Measurements from ENCODE around the gene MACROD1. TPM values are rescaled to one million over a fixed set of nuclear protein-coding genes. Genes with fewer than 3 reads are reported as not detected.

Gene MACROD1
- total RNA-seq, 1 donor from 2014 or later: 4.1 TPM

- H3K27me3 Mint-ChIP-seq (ENCODE audit: unreplicated experiment): peaks cover 9% of the 10 kb centered on the region
These were observed 91.7 kb downstream of the MACROD1 start for GRCh38 chr11:64074239-64074638.

GRCh38 chr11:64073542-64073941 lies 92.4 kb downstream of the MACROD1 start:
- no peak overlapping the region for H3K4me3 Mint-ChIP-seq (ENCODE audit: unreplicated experiment)
- no peak for DNase-seq (ENCODE audit: low spot score)
- H3K4me1 Mint-ChIP-seq (ENCODE audit: unreplicated experiment): no peaks in the 10 kb centered on the region
- H3K27ac Mint-ChIP-seq (ENCODE audit: unreplicated experiment): no peak overlapping the region
- TF ChIP-seq CTCF (IDR thresholded peaks at IDR 0.05; ENCODE audit: unreplicated experiment): no peak
- no peaks in the 10 kb centered on the region for H3K36me3 Mint-ChIP-seq (ENCODE audit: low read depth, unreplicated experiment)
- H3K27me3 Mint-ChIP-seq (ENCODE audit: unreplicated experiment): peaks cover 11% of the 10 kb centered on the region
- H3K9me3 Mint-ChIP-seq (ENCODE audit: unreplicated experiment): no peaks in the 10 kb centered on the region

More at GRCh38 chr11:64074239-64074638, 91.7 kb downstream of the MACROD1 start:
- no peak overlapping the region for H3K27ac Mint-ChIP-seq (ENCODE audit: unreplicated experiment)
- no peak for DNase-seq (ENCODE audit: low spot score)
- no peak overlapping the region for H3K4me3 Mint-ChIP-seq (ENCODE audit: unreplicated experiment)
- H3K4me1 Mint-ChIP-seq (ENCODE audit: unreplicated experiment): no peaks in the 10 kb centered on the region
- TF ChIP-seq CTCF (IDR thresholded peaks at IDR 0.05; ENCODE audit: unreplicated experiment): no peak
- H3K36me3 Mint-ChIP-seq (ENCODE audit: low read depth, unreplicated experiment): no peaks in the 10 kb centered on the region
- no peaks in the 10 kb centered on the region for H3K9me3 Mint-ChIP-seq (ENCODE audit: unreplicated experiment)

GRCh38 chr11:64072871-64073270 lies 93.0 kb downstream of the MACROD1 start:
- DNase-seq (ENCODE audit: low spot score): no peak
- H3K27me3 Mint-ChIP-seq (ENCODE audit: unreplicated experiment): peaks cover 11% of the 10 kb centered on the region
- H3K4me3 Mint-ChIP-seq (ENCODE audit: unreplicated experiment): no peak overlapping the region
- no peaks in the 10 kb centered on the region for H3K36me3 Mint-ChIP-seq (ENCODE audit: low read depth, unreplicated experiment)
- H3K9me3 Mint-ChIP-seq (ENCODE audit: unreplicated experiment): no peaks in the 10 kb centered on the region
- no peak overlapping the region for H3K27ac Mint-ChIP-seq (ENCODE audit: unreplicated experiment)
- no peak for TF ChIP-seq CTCF (IDR thresholded peaks at IDR 0.05; ENCODE audit: unreplicated experiment)
- H3K4me1 Mint-ChIP-seq (ENCODE audit: unreplicated experiment): no peaks in the 10 kb centered on the region

GRCh38 chr11:64072403-64072802 lies 93.5 kb downstream of the MACROD1 start:
- Mint-ChIP-seq H3K9me3 (ENCODE audit: unreplicated experiment) (no peaks in the 10 kb centered on the region), H3K27me3 (ENCODE audit: unreplicated experiment) (peaks cover 11% of the 10 kb centered on the region), H3K4me3 (ENCODE audit: unreplicated experiment) (no peak overlapping the region), H3K36me3 (ENCODE audit: low read depth, unreplicated experiment) (no peaks in the 10 kb centered on the region), H3K27ac (ENCODE audit: unreplicated experiment) (no peak overlapping the region), H3K4me1 (ENCODE audit: unreplicated experiment) (no peaks in the 10 kb centered on the region)
- DNase-seq (ENCODE audit: low spot score): no peak
- TF ChIP-seq CTCF (IDR thresholded peaks at IDR 0.05; ENCODE audit: unreplicated experiment): no peak

- no peak for TF ChIP-seq CTCF (IDR thresholded peaks at IDR 0.05; ENCODE audit: unreplicated experiment)
- no peaks in the 10 kb centered on the region for H3K36me3 Mint-ChIP-seq (ENCODE audit: low read depth, unreplicated experiment)
- no peak overlapping the region for H3K4me3 Mint-ChIP-seq (ENCODE audit: unreplicated experiment)
- no peak overlapping the region for H3K27ac Mint-ChIP-seq (ENCODE audit: unreplicated experiment)
- no peaks in the 10 kb centered on the region for H3K9me3 Mint-ChIP-seq (ENCODE audit: unreplicated experiment)
- H3K4me1 Mint-ChIP-seq (ENCODE audit: unreplicated experiment): no peaks in the 10 kb centered on the region
- peaks cover 11% of the 10 kb centered on the region for H3K27me3 Mint-ChIP-seq (ENCODE audit: unreplicated experiment)
- no peak for DNase-seq (ENCODE audit: low spot score)
These were observed 94.1 kb downstream of the MACROD1 start for GRCh38 chr11:64071849-64072248.
